K562 (cell line): ENCODE measurements around the gene ZNF785. TPM values are rescaled to one million over a fixed set of nuclear protein-coding genes. Genes with fewer than 3 reads are reported as not detected.
A peak's percentile ranks its signal among the peaks of the same experiment; 100 is the strongest.

Experiments used
- ATF6 ChIP-seq: sonication (generic); formaldehyde crosslinking; IDR thresholded peaks from 2 replicates; pipeline ENCODE4 v1.4.0; 2020; ENCODE audit warnings: mild to moderate bottlenecking, missing genetic modification reagents
- BRCA1 ChIP-seq, 2 experiments: fragments of 450-650 bp in 1 of 2; sonication (generic) in 1 of 2; formaldehyde crosslinking in 1 of 2; IDR thresholded peaks; 2 replicates each; pipeline versions ENCODE4 v1.5.0 to v1.6.1; 2017 to 2020; ENCODE audit warnings: mild to moderate bottlenecking in 1 of 2, missing genetic modification reagents in 1 of 2
- CCAR2 ChIP-seq: fragments of 200-400 bp; formaldehyde crosslinking; IDR thresholded peaks from 2 replicates; pipeline ENCODE4 v1.6.1; 2017; ENCODE audit warnings: mild to moderate bottlenecking, low read depth, low read length
- COPS2 ChIP-seq: fragments of 450-650 bp; conservative IDR thresholded peaks from 2 replicates; pipeline ENCODE4 v1.6.1; 2016; ENCODE audit warnings: mild to moderate bottlenecking, moderate library complexity
- EGR1 ChIP-seq: fragments of 450-650 bp; conservative IDR thresholded peaks from 2 replicates; pipeline ENCODE4 v1.6.1; 2017; ENCODE audit warnings: mild to moderate bottlenecking
- FIP1L1 ChIP-seq: fragments of 200-400 bp; formaldehyde crosslinking; IDR thresholded peaks from 2 replicates; pipeline ENCODE4 v1.6.1; 2018; ENCODE audit warnings: mild to moderate bottlenecking, low read depth, low read length; ENCODE audit not compliant: poor library complexity, severe bottlenecking
- FOXO4 ChIP-seq: fragments of 450-650 bp; formaldehyde crosslinking; IDR thresholded peaks from 2 replicates; pipeline ENCODE4 v1.4.0; 2020; ENCODE audit warnings: mild to moderate bottlenecking, moderate library complexity
- HDAC6 ChIP-seq: IDR thresholded peaks from 2 replicates; pipeline ENCODE4 v1.6.1; 2012; ENCODE audit warnings: low read depth, mild to moderate bottlenecking, control low read depth, inconsistent platforms, low read length, moderate library complexity
- MNT ChIP-seq, 2 experiments: fragments of 450-650 bp; conservative IDR thresholded peaks; 2 replicates each; pipeline ENCODE4 v1.6.1; 2017; ENCODE audit warnings: mild to moderate bottlenecking in 2 of 2, moderate library complexity in 2 of 2
- MTA2 ChIP-seq: fragments of 450-650 bp; IDR thresholded peaks from 2 replicates; pipeline ENCODE4 v1.6.1; 2016; ENCODE audit warnings: low read depth
- NBN ChIP-seq: fragments of 450-650 bp; IDR thresholded peaks from 2 replicates; pipeline ENCODE4 v1.6.1; 2016; ENCODE audit warnings: low read depth, mild to moderate bottlenecking
- NFIC ChIP-seq: fragments of 450-650 bp; IDR thresholded peaks from 2 replicates; pipeline ENCODE4 v1.6.1; 2017; ENCODE audit warnings: mild to moderate bottlenecking, inconsistent platforms
- TCFL5 ChIP-seq: fragments of 250-450 bp; sonication (Bioruptor Pico); conservative IDR thresholded peaks from 2 replicates; pipeline ENCODE4 v1.6.1; 2021; ENCODE audit warnings: mild to moderate bottlenecking, moderate library complexity, matching md5 sums
- ZBTB17 ChIP-seq: fragments of 450-650 bp; formaldehyde crosslinking; IDR thresholded peaks from 2 replicates; pipeline ENCODE4 v1.4.0; 2020; ENCODE audit warnings: mild to moderate bottlenecking
- ZC3H4 ChIP-seq: sonication (generic); formaldehyde crosslinking; IDR thresholded peaks from 2 replicates; pipeline ENCODE4 v1.9.0; 2021; ENCODE audit warnings: missing genetic modification reagents, borderline replicate concordance
- ZMIZ1 ChIP-seq, 2 experiments: fragments of 150-350 bp in 1 of 2; IDR thresholded peaks; 2 replicates each; pipeline ENCODE4 v1.6.1; 2012 to 2016; ENCODE audit warnings: low read depth in 2 of 2, low read length in 2 of 2, mild to moderate bottlenecking in 1 of 2, moderate library complexity in 1 of 2
- ZNF589 ChIP-seq: fragments of 200-800 bp; sonication (Bioruptor generic); IDR thresholded peaks from 2 replicates; pipeline ENCODE4 v1.6.1; 2016; ENCODE audit warnings: low read depth, missing genetic modification characterization, missing compliant biosample characterization
- polyA plus RNA-seq, 8 experiments: library from polyadenylated mRNA; depleted of rRNA in 4 of 8; stranded (reverse) in 5 of 8; unstranded in 3 of 8; fragments of >200 nt; fragmentation: Nextera tagmentation in 2 of 8; fragmentation: Illumina TruSeq in 1 of 8; extraction: Ambion mirVana in 2 of 8; extraction: Trizol in 1 of 8; gene quantifications; 2 replicates each; pipeline versions ENCODE4 v1.2.1 to v1.2.3, GENCODE V29; 2011 to 2014; ENCODE audit warnings: inconsistent platforms in 1 of 8, missing spikeins in 1 of 8
- total RNA-seq, 7 experiments: library from RNA; depleted of rRNA in 6 of 7; stranded (reverse); fragments of >200 nt in 6 of 7; fragmentation: Illumina TruSeq in 2 of 7; extraction: Trizol in 2 of 7; gene quantifications; 2 replicates each; pipeline versions ENCODE4 v1.2.1 to v1.2.3, GENCODE V29; 2011 to 2021; ENCODE audit warnings: low replicate concordance in 1 of 7

ZNF785 gene
- total and polyA plus RNA-seq, 9 of the 15 experiments (the other 6 are each of a cell fraction or from before 2014, with no cell fraction given) = 0.64 to 11.0 (median 6.4) TPM

- peak; percentile 80 for TF ChIP-seq ZBTB17
- TF ChIP-seq MNT (conservative IDR thresholded peaks at IDR 0.05) = peak; percentile 59 to 84; a peak in 3 of 4 replicates
- no peak for TF ChIP-seq HDAC6
- TF ChIP-seq CCAR2 = no peak
- no peak for TF ChIP-seq ZMIZ1 (IDR thresholded peaks at IDR 0.05; ENCODE audit: low read depth in 2 of 2, low read length in 2 of 2)
- TF ChIP-seq NBN = 0 out of 2 replicates have a peak, but pooled peaks have one; percentile 66
- peak; percentile 92 for TF ChIP-seq EGR1
- no peak for TF ChIP-seq BRCA1 (IDR thresholded peaks at IDR 0.05)
- TF ChIP-seq BRCA1 (CRISPR knock-in tag; IDR thresholded peaks at IDR 0.05) = no peak
- TF ChIP-seq FOXO4 (CRISPR knock-in tag) = no peak
- TF ChIP-seq FIP1L1 = peak; percentile 59
- TF ChIP-seq ZNF589 (CRISPR knock-in tag) = peak; percentile 81
- TF ChIP-seq ATF6 = 0 out of 2 replicates have a peak, but pooled peaks have one; percentile 24
- peak; percentile 54; the same call in 1 of the 2 replicates for TF ChIP-seq ZC3H4 (CRISPR knock-in tag)
- peak; percentile 58 for TF ChIP-seq MTA2
- peak; percentile 50; the same call in 1 of the 2 replicates for TF ChIP-seq NFIC
- TF ChIP-seq COPS2 = no peak
- peak; percentile 21; the same call in 1 of the 2 replicates for TF ChIP-seq TCFL5 (CRISPR knock-in tag)
Observed at GRCh38 chr16:30557957-30558788, 27.3 kb downstream of the ZNF785 start, which contains the start of gene ZNF764 (continued).
